Measurements from ENCODE around the gene ERICH6B. TPM values are rescaled to one million over a fixed set of nuclear protein-coding genes. Genes with fewer than 3 reads are reported as not detected.

The ERICH6B gene
- total and polyA plus RNA-seq, 2 of the 8 experiments (the other 6 are each of a cell fraction or from before 2014, with no cell fraction given) = not detected

- TF ChIP-seq CHD7 (IDR thresholded peaks at IDR 0.05; ENCODE audit: insufficient replicate concordance, low read length) = no peak
- TF ChIP-seq HDAC2 (IDR thresholded peaks at IDR 0.05; ENCODE audit: borderline replicate concordance in 1 of 2, low read depth in 2 of 2, low read length in 2 of 2) = no peak
Observed at GRCh38 chr13:45538382-45538781, 77.2 kb downstream of the ERICH6B start (continued).
